OCI-LY3 (cell line): Measurements from ENCODE around the gene MRPS27.

Experiments used
- H2AFZ ChIP-seq: fragments of 200-600, 300-600 bp; shearing (Covaris generic); 2 replicates; pipeline ENCODE4 v1.6.0; 2014; ENCODE audit warnings: antibody characterized with exemption, low read depth, low read length
- H3K27ac ChIP-seq: fragments of 200-600, 300-600 bp; sonication (generic); 2 replicates; pipeline ENCODE4 v1.5.1; 2014; ENCODE audit warnings: mild to moderate bottlenecking, low read length, moderate library complexity, mixed read lengths
- H3K27me3 ChIP-seq: fragments of 200-600, 300-600 bp; sonication (generic); 2 replicates; pipeline ENCODE4 v1.6.1; 2014; ENCODE audit warnings: low read depth, low read length, mixed read lengths
- H3K36me3 ChIP-seq: fragments of 200-600, 300-600 bp; sonication (generic); replicated peaks from 2 replicates; pipeline ENCODE3; 2014; ENCODE audit warnings: low read depth, low read length, mixed read lengths
- H3K4me1 ChIP-seq: fragments of 300-600, 200-600 bp; sonication (generic); 2 replicates; pipeline ENCODE4 v1.6.1; 2014; ENCODE audit warnings: low read length, mixed read lengths
- H3K4me2 ChIP-seq: fragments of 200-600, 300-600 bp; sonication (generic); 2 replicates; pipeline ENCODE4 v1.6.1; 2014; ENCODE audit warnings: low read length, mixed read lengths
- H3K4me3 ChIP-seq: fragments of 300-600, 200-600 bp; sonication (generic); 2 replicates; pipeline ENCODE4 v1.5.1; 2014; ENCODE audit warnings: antibody characterized with exemption, mild to moderate bottlenecking, low read length, moderate library complexity
- H3K79me2 ChIP-seq: fragments of 300-600, 200-600 bp; shearing (Covaris generic); 2 replicates; pipeline ENCODE4 v1.6.1; 2014; ENCODE audit warnings: mild to moderate bottlenecking, low read length, mixed read lengths
- H3K9ac ChIP-seq: fragments of 300-600, 200-600 bp; shearing (Covaris generic); 2 replicates; pipeline ENCODE4 v1.6.0; 2014; ENCODE audit warnings: mild to moderate bottlenecking, low read length, moderate library complexity
- H3K9me3 ChIP-seq: fragments of 200-600, 300-600 bp; shearing (Covaris generic); 2 replicates; pipeline ENCODE4 v1.6.1; 2014; ENCODE audit warnings: low read length, mixed read lengths; ENCODE audit not compliant: insufficient read depth
- H4K20me1 ChIP-seq: fragments of 200-600, 300-600 bp; sonication (generic); 2 replicates; pipeline ENCODE4 v1.6.1; 2016; ENCODE audit warnings: low read length, mixed read lengths; ENCODE audit not compliant: insufficient read depth
- CTCF ChIP-seq: fragments of 200-600, 300-600 bp; sonication (generic); IDR thresholded peaks from 2 replicates; pipeline ENCODE4 v1.5.1; 2014; ENCODE audit warnings: antibody characterized with exemption, low read length, low read depth
- EZH2phosphoT487 ChIP-seq: fragments of 200-600 bp; shearing (Covaris generic); IDR thresholded peaks from 2 replicates; pipeline ENCODE4 v1.6.1; 2018; ENCODE audit warnings: antibody characterized with exemption, mixed run types, low read depth

Gene MRPS27

GRCh38 chr5:72202331-72202825 is 117.7 kb downstream of the MRPS27 start:
- H3K4me2 ChIP-seq = no peak overlapping the region
- no peaks in the 10 kb centered on the region for H3K36me3 ChIP-seq
- TF ChIP-seq CTCF = no peak
- TF ChIP-seq EZH2phosphoT487 = no peak

GRCh38 chr5:72199681-72200080 is 120.4 kb downstream of the MRPS27 start:
- no peaks in the 10 kb centered on the region for H3K79me2 ChIP-seq
- H3K9ac ChIP-seq = no peak overlapping the region
- no peaks in the 10 kb centered on the region for H3K9me3 ChIP-seq
- H3K4me3 ChIP-seq = no peak overlapping the region
- H2AFZ ChIP-seq = no peak overlapping the region
- no peak for TF ChIP-seq EZH2phosphoT487
- TF ChIP-seq CTCF = no peak
- H3K36me3 ChIP-seq = no peaks in the 10 kb centered on the region
- no peaks in the 10 kb centered on the region for H4K20me1 ChIP-seq
- no peak overlapping the region for H3K4me2 ChIP-seq
- no peak overlapping the region for H3K27ac ChIP-seq
- peaks cover 10% of the 10 kb centered on the region for H3K4me1 ChIP-seq
- H3K27me3 ChIP-seq = peaks cover 28% of the 10 kb centered on the region

More at GRCh38 chr5:72202331-72202825, 117.7 kb downstream of the MRPS27 start:
- Histone ChIP-seq H3K27ac (no peak overlapping the region), H3K9me3 (no peaks in the 10 kb centered on the region), H3K4me3 (no peak overlapping the region), H3K79me2 (no peaks in the 10 kb centered on the region), H4K20me1 (no peaks in the 10 kb centered on the region), H3K9ac (no peak overlapping the region), H3K27me3 (0 out of 2 replicates have a peak, but pooled peaks cover 5% of the 10 kb centered on the region), H3K4me1 (no peaks in the 10 kb centered on the region), H2AFZ (no peak overlapping the region)

GRCh38 chr5:72197393-72197792 is 122.6 kb downstream of the MRPS27 start:
- H3K4me2 ChIP-seq = no peak overlapping the region
- no peak overlapping the region for H3K9ac ChIP-seq
- H3K4me3 ChIP-seq = no peak overlapping the region
- H3K4me1 ChIP-seq = peaks cover 15% of the 10 kb centered on the region
- H3K27me3 ChIP-seq = peaks cover 50% of the 10 kb centered on the region
- H3K9me3 ChIP-seq = no peaks in the 10 kb centered on the region
- H3K36me3 ChIP-seq = no peaks in the 10 kb centered on the region
- no peaks in the 10 kb centered on the region for H4K20me1 ChIP-seq
- no peaks in the 10 kb centered on the region for H3K79me2 ChIP-seq
- TF ChIP-seq CTCF = no peak
- no peak for TF ChIP-seq EZH2phosphoT487
- no peak overlapping the region for H3K27ac ChIP-seq
- no peak overlapping the region for H2AFZ ChIP-seq

GRCh38 chr5:72195581-72195980 is 124.5 kb downstream of the MRPS27 start:
- no peaks in the 10 kb centered on the region for H4K20me1 ChIP-seq
- TF ChIP-seq CTCF = no peak
- TF ChIP-seq EZH2phosphoT487 = no peak
- peaks cover 67% of the 10 kb centered on the region for H3K27me3 ChIP-seq
- H3K4me2 ChIP-seq = peak overlapping the region; percentile 71
- H2AFZ ChIP-seq = no peak overlapping the region
- peak overlapping the region; percentile 47; the same call in 1 of the 2 replicates for H3K4me3 ChIP-seq
- no peak overlapping the region for H3K27ac ChIP-seq
- H3K9ac ChIP-seq = no peak overlapping the region
- peaks cover 15% of the 10 kb centered on the region for H3K4me1 ChIP-seq
- H3K36me3 ChIP-seq = no peaks in the 10 kb centered on the region
- no peaks in the 10 kb centered on the region for H3K9me3 ChIP-seq
- H3K79me2 ChIP-seq = no peaks in the 10 kb centered on the region
